Measurements from ENCODE around the gene ENHO. TPM values are rescaled to one million over a fixed set of nuclear protein-coding genes. Genes with fewer than 3 reads are reported as not detected.
"Not testable (repeated sequence)": the region's sequence is repeated elsewhere in the genome, so short reads cannot be mapped to it uniquely, and the experiment has no call there.

ENHO gene
- total and polyA plus RNA-seq, 2 of the 8 experiments (the other 6 are each of a cell fraction or from before 2014, with no cell fraction given), result 12.2 to 49.4 TPM

DNA sequence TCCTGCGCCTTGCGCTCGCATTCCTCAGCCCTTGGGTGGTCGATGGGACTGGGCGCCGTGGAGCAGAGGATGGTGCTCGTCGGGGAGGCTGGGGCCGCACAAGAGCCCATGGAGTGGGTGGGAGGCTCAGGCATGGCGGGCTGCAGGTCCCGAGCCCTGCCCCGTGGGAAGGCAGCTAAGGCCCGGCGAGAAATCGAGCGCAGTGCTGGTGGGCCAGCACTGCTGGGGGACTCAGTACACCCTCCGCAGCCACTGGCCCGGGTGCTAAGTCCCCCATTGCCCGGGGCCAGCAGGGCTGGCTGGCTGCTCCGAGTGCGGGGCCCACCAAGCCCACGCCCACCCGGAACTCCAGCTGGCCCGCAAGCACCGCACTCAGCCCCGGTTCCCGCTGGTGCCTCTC is 40.0 kb downstream of the ENHO start:
- not testable (repeated sequence) for H2BK12ac ChIP-seq (ENCODE audit: low read depth, low read length)
- POLR2A ChIA-PET (ENCODE audit: partially characterized antibody), result interaction anchor here (0.6 kb wide), 1 partner anchor 103 kb away, joined by 3 read pairs; no protein-coding TSS in a partner anchor

DNA sequence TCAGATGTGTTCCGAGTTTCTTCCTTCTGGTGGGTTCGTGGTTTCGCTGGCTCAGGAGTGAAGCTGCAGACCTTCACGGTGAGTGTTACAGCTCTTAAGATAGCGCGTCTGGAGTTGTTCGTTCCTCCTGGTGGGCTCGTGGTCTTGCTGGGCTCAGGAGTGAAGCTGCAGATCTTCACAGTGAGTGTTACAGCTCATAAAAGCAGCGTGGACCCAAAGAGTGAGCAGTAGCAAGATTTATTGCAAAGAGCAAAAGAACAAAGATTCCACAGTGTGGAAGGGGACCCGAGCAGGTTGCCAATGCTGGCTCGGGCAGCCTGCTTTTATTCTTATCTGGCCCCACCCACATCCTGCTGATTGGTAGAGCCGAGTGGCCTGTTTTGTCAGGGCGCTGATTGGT is 41.2 kb downstream of the ENHO start:
- DNase-seq (ENCODE audit: low read depth in 1 of 2, low spot score in 2 of 2); H3K27ac ChIP-seq (ENCODE audit: low read depth, low read length); POLR2A ChIA-PET (ENCODE audit: partially characterized antibody); FAIRE-seq; H3K14ac ChIP-seq (ENCODE audit: insufficient read length); H3K4me2 ChIP-seq (ENCODE audit: insufficient read depth in 1 of 2, low read depth in 2 of 2, low read length in 2 of 2); H3K79me1 ChIP-seq (ENCODE audit: low read depth, low read length); H3K27me3 ChIP-seq (replicated peaks in 1 of 4; ENCODE audit: control insufficient read depth in 3 of 4, extremely low read depth in 1 of 4, insufficient read depth in 3 of 4, low read length in 3 of 4); H2AK5ac ChIP-seq (ENCODE audit: low read depth, low read length); H2BK12ac ChIP-seq (ENCODE audit: low read depth, low read length); H4K5ac ChIP-seq (ENCODE audit: insufficient read length, low read depth, low read length); H3K23me2 ChIP-seq (ENCODE audit: low read depth, low read length); H3K23ac ChIP-seq (ENCODE audit: insufficient read length); H3K9ac ChIP-seq (replicated peaks in 1 of 4; ENCODE audit: extremely low read depth in 1 of 4, low read depth in 3 of 4, low read length in 3 of 4); H3K4me1 ChIP-seq (replicated peaks in 1 of 4; ENCODE audit: control insufficient read depth in 3 of 4, insufficient read depth in 4 of 4, low read length in 3 of 4); H4K91ac ChIP-seq (replicated peaks; ENCODE audit: insufficient read length, low read length); H2BK15ac ChIP-seq (ENCODE audit: low read length); H3K79me2 ChIP-seq (ENCODE audit: control insufficient read depth in 1 of 2, insufficient read depth in 2 of 2, low read length in 2 of 2); H2BK20ac ChIP-seq (ENCODE audit: low read length); H2BK120ac ChIP-seq (replicated peaks; ENCODE audit: low read depth, low read length); H3K36me3 ChIP-seq (ENCODE audit: control insufficient read depth in 2 of 4, insufficient read depth in 4 of 4, low read length in 3 of 4); H4K20me1 ChIP-seq (replicated peaks in 1 of 2; ENCODE audit: control insufficient read depth in 1 of 2, insufficient read depth in 2 of 2, low read length in 2 of 2); H3K18ac ChIP-seq (ENCODE audit: extremely low read depth, low read length); H3K4ac ChIP-seq (replicated peaks; ENCODE audit: insufficient read length, low read depth, low read length); H3K9me3 ChIP-seq (ENCODE audit: insufficient read depth in 2 of 2, low read depth in 1 of 2, low read length in 1 of 2); H2BK5ac ChIP-seq (ENCODE audit: low read depth, low read length); H4K8ac ChIP-seq (ENCODE audit: extremely low read depth, insufficient read depth, low read length); H3K56ac ChIP-seq (replicated peaks; ENCODE audit: insufficient read length, low read depth, low read length); H2AFZ ChIP-seq (ENCODE audit: low read length); H3K4me3 ChIP-seq (ENCODE audit: extremely low read depth in 1 of 4, insufficient read depth in 2 of 4, low read depth in 3 of 4, low read length in 4 of 4): not testable (repeated sequence)
- CTCF ChIA-PET (ENCODE audit: partially characterized antibody), result interaction anchor here (0.9 to 4.7 kb wide), 2 partner anchors 29 to 77 kb away, joined by 3 to 17 read pairs; no protein-coding TSS in a partner anchor
- 83% methylated on average over 11 of the region's 13 CpGs; no CpG with 5 or more reads in 1 of the 2 experiments for WGBS, 2 experiments (ENCODE audit: extremely low coverage in 1 of 2, insufficient coverage in 1 of 2, insufficient read length in 1 of 2, insufficient replicate concordance in 2 of 2, low coverage in 1 of 2, low lambda C conversion rate in 2 of 2, missing lambda C conversion rate in 1 of 2)

More for the DNA sequence above, 40.0 kb downstream of the ENHO start:
- not testable (repeated sequence) for H3K4me1 ChIP-seq (replicated peaks in 1 of 4; ENCODE audit: control insufficient read depth in 3 of 4, insufficient read depth in 4 of 4, low read length in 3 of 4); H3K23ac ChIP-seq (ENCODE audit: insufficient read length); H3K79me2 ChIP-seq (ENCODE audit: control insufficient read depth in 1 of 2, insufficient read depth in 2 of 2, low read length in 2 of 2); H2BK20ac ChIP-seq (ENCODE audit: low read length); H4K5ac ChIP-seq (ENCODE audit: insufficient read length, low read depth, low read length); H2AK5ac ChIP-seq (ENCODE audit: low read depth, low read length); H3K14ac ChIP-seq (ENCODE audit: insufficient read length); H3K9ac ChIP-seq (replicated peaks in 1 of 4; ENCODE audit: extremely low read depth in 1 of 4, low read depth in 3 of 4, low read length in 3 of 4); H3K27ac ChIP-seq (ENCODE audit: low read depth, low read length); DNase-seq (ENCODE audit: low read depth in 1 of 2, low spot score in 2 of 2); H2AFZ ChIP-seq (ENCODE audit: low read length); H4K20me1 ChIP-seq (replicated peaks in 1 of 2; ENCODE audit: control insufficient read depth in 1 of 2, insufficient read depth in 2 of 2, low read length in 2 of 2); H3K4me2 ChIP-seq (ENCODE audit: insufficient read depth in 1 of 2, low read depth in 2 of 2, low read length in 2 of 2); H4K91ac ChIP-seq (replicated peaks; ENCODE audit: insufficient read length, low read length); H3K18ac ChIP-seq (ENCODE audit: extremely low read depth, low read length); H3K4ac ChIP-seq (replicated peaks; ENCODE audit: insufficient read length, low read depth, low read length); H2BK15ac ChIP-seq (ENCODE audit: low read length); H3K23me2 ChIP-seq (ENCODE audit: low read depth, low read length); H3K56ac ChIP-seq (replicated peaks; ENCODE audit: insufficient read length, low read depth, low read length); H4K8ac ChIP-seq (ENCODE audit: extremely low read depth, insufficient read depth, low read length); H2BK120ac ChIP-seq (replicated peaks; ENCODE audit: low read depth, low read length); FAIRE-seq; H3K27me3 ChIP-seq (replicated peaks in 1 of 4; ENCODE audit: control insufficient read depth in 3 of 4, extremely low read depth in 1 of 4, insufficient read depth in 3 of 4, low read length in 3 of 4); H3K9me3 ChIP-seq (ENCODE audit: insufficient read depth in 2 of 2, low read depth in 1 of 2, low read length in 1 of 2); H3K79me1 ChIP-seq (ENCODE audit: low read depth, low read length); H3K4me3 ChIP-seq (ENCODE audit: extremely low read depth in 1 of 4, insufficient read depth in 2 of 4, low read depth in 3 of 4, low read length in 4 of 4); H2BK5ac ChIP-seq (ENCODE audit: low read depth, low read length); H3K36me3 ChIP-seq (ENCODE audit: control insufficient read depth in 2 of 4, insufficient read depth in 4 of 4, low read length in 3 of 4)
- CTCF ChIA-PET (ENCODE audit: partially characterized antibody), result interaction anchor here (4.7 kb wide), 1 partner anchor 79 kb away, joined by 17 read pairs; no protein-coding TSS in a partner anchor
- WGBS, 2 experiments (ENCODE audit: extremely low coverage in 1 of 2, insufficient coverage in 1 of 2, insufficient read length in 1 of 2, insufficient replicate concordance in 2 of 2, low coverage in 1 of 2, low lambda C conversion rate in 2 of 2, missing lambda C conversion rate in 1 of 2), result 88% methylated on average over 8 of the region's 27 CpGs; no CpG with 5 or more reads in 1 of the 2 experiments
